Right lung (tissue), 5 donors: ENCODE data around the gene MAP3K5. TPM values are rescaled to one million over a fixed set of nuclear protein-coding genes. Genes with fewer than 3 reads are reported as not detected.

Experiments
- DNase-seq, 2 donors: peaks; one replicate each; pipeline ENCODE4 v3.0.0-alpha.2; 2013
- polyA plus RNA-seq, 5 donors: library from polyadenylated mRNA; unstranded; fragments of 120-200 nt; gene quantifications; one replicate each; pipeline versions ENCODE4 v1.2.1 to v1.2.3, GENCODE V29; 2013; ENCODE audit warnings: inconsistent platforms in 1 of 5, low replicate concordance in 1 of 5; ENCODE audit not compliant: insufficient read length in 5 of 5, insufficient read depth in 1 of 5

The MAP3K5 gene
- polyA plus RNA-seq, 5 donors, result 6.0 to 7.4 (median 7.0) TPM

DNA sequence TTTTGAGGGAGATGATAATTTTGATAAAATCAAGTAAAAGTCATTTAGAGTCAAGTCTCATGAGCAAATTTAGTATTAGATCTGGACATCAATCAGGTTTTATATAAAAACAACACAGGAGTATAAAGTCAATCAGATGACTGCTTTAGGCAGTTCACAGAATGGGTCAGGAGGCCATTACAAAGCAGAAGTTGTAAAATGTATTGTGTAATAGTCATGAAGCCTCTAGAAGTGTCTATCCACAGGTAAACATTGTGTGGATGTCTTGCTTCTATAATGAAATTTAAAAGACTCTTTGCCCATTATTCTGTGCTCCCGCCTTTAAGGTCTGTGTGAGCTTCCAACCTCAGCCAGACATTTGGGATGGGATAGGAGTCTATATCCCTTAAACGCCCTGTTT, 270.9 kb downstream of the MAP3K5 start:
- DNase-seq, result no peak

GRCh38 chr6:136520517-136520916, 271.8 kb downstream of the MAP3K5 start:
- no peak for DNase-seq

- DNase-seq, result no peak
Measured at GRCh38 chr6:136517582-136517981, 274.7 kb downstream of the MAP3K5 start.

GRCh38 chr6:136517002-136517401, 275.3 kb downstream of the MAP3K5 start:
- no peak for DNase-seq

DNA sequence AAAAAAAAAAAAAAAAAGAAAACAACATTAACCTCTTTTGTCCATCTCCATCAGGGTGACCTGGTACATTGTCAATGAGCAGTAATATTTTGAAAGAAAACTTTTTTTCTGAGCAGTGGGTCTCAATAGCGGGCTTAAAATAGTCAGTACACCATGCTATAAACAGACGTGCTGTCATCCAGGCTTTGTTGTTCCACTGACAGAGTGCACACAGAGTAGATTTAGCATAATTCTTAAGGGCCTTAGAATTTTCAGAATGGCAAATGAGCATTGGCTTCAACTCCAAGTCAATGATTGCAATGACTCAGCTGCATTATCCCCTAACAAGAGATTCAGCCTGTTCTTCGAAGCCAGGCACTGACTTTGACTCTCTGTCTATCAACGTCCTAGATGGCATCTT, 277.7 kb downstream of the MAP3K5 start:
- no peak for DNase-seq

DNA sequence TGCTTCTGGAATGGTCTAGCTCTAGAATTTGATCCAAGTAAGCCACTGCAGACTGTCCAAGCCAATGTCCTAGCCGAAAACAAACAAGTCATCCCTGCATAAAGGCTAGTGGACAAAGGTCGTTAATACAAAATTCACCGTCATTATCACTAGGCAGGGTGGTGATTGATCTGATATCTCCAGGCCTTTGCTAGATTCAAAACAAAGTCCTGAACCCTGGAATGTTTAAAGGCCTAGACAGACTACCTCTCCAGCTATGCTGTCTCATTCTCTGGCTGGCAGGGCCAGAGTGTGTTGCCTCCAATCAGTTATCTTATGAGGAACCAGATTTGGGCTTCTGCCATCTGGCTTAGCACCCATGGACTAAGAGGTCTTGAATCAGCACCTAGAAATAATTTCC, 280.4 kb downstream of the MAP3K5 start:
- DNase-seq, result no peak

DNA sequence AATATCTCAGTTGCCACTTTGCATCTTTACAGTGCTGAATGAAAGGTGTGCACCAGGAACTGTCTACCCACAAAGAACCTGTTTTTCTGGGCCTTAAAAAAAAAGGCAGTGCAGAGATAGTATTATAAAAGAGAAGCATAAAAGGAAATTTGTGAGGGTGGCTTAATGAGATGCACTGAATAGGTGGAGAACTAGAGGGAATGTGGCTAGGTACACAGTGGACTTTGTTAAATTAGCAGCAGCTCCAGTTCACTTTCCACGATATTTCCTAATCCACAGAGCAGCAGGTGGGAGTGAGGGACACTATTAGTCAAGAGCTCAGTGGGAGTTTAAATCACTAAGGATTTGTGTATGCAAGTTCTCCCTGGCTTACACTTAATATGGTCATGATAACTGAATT, 280.9 kb downstream of the MAP3K5 start:
- no peak for DNase-seq

- DNase-seq, result no peak
Measured at GRCh38 chr6:136510782-136511181, 281.5 kb downstream of the MAP3K5 start.

DNA sequence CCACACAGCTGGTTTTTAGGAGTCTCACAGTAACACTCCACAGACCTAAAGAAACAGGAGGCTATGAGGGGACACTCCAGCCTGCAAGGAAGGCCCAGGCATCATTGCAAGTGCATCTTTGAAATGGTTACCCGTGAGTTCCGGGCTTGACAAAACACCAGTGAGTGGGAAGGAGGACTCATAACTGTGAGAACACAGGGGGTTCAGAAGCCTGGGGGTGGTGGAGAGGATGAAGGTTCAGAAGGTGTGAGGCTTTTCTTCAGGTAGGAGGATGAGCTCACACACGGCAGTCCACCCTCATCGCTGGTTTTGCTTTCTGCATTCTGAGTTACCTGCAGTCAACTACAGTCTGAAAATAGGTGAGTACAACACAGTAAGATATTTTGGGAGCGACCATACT, 282.0 kb downstream of the MAP3K5 start:
- DNase-seq, result no peak

DNA sequence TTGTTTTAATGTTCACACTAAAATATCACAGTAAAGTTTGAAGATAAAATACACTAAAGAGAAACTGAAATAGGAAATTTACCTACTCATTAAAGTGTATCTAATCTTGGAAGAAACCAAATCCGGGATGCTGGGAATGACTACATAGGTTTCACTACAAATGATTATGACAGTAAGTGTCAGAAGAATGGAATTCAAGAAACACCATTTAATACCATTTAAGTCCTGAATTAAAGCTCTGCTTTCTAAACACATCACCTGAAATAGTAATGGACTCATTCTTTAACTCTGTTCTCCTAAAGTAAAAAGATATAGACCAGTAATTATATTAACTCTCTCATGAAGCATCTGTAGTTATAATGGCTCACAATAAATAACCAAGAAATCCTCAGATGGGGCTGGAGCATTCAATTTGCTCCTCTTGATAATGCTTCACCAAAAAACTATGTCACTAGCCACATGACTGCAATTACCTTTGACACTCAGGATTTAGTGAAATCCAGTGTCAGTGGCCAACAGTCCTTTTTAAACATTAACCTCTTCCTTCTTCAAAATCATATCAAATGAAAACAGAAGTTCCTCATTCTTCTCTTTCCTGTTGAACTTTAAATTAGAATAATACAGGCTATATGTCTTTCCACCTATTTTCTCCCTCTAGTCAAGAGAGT, 283.4 kb downstream of the MAP3K5 start:
- DNase-seq, result no peak

Other genes starting within 250 kb of the MAP3K5 start
- gene MAP7, start 242.1 kb downstream of the MAP3K5 start, polyA plus RNA-seq, result 10 to 100 TPM; 13.8 to 19.1 (median 16.9) TPM
- gene PEX7, start 30.1 kb upstream of the MAP3K5 start, polyA plus RNA-seq, result 10 to 100 TPM in 3 of 5 donors, 1 to 10 TPM in 2; 8.1 to 12.4 (median 10.7) TPM
- 1 to 10 TPM; 1.1 to 2.3 (median 1.5) TPM for gene SLC35D3, start 129.8 kb upstream of the MAP3K5 start, polyA plus RNA-seq